Retinal pigment epithelial cell (primary cell): ENCODE results near the gene RGS7.

Experiments used
- DNase-seq: peaks from one replicate; pipeline ENCODE4 v3.0.0-alpha.2; 2010; ENCODE audit warnings: low read depth
- H3K4me3 ChIP-seq: 2 replicates; pipeline ENCODE4 v1.5.1; 2011; ENCODE audit warnings: mild to moderate bottlenecking, low read length, control low read depth, moderate library complexity
- CTCF ChIP-seq: conservative IDR thresholded peaks from 2 replicates; pipeline ENCODE4 v1.5.1; 2011; ENCODE audit warnings: low read depth, low read length, control low read depth, inconsistent platforms

Gene RGS7

GRCh38 chr1:241131636-241132194, 225.3 kb downstream of the RGS7 start:
- no peak for TF ChIP-seq CTCF
- no peak for DNase-seq
- H3K4me3 ChIP-seq = no peak overlapping the region

- TF ChIP-seq CTCF = no peak
Measured at GRCh38 chr1:241130881-241131280, 226.1 kb downstream of the RGS7 start.

GRCh38 chr1:241129207-241129960, 227.6 kb downstream of the RGS7 start:
- TF ChIP-seq CTCF = no peak
- no peak for DNase-seq
- no peak overlapping the region for H3K4me3 ChIP-seq

More at GRCh38 chr1:241130881-241131280, 226.1 kb downstream of the RGS7 start:
- no peak for DNase-seq
- no peak overlapping the region for H3K4me3 ChIP-seq

- no peak for DNase-seq
- no peak overlapping the region for H3K4me3 ChIP-seq
- no peak for TF ChIP-seq CTCF
Measured at GRCh38 chr1:241125286-241125685, 231.7 kb downstream of the RGS7 start.

GRCh38 chr1:241118049-241118448, 239.0 kb downstream of the RGS7 start:
- DNase-seq = no peak
- TF ChIP-seq CTCF = no peak
- no peak overlapping the region for H3K4me3 ChIP-seq

- H3K4me3 ChIP-seq = no peak overlapping the region
- no peak for DNase-seq
- TF ChIP-seq CTCF = no peak
Measured at GRCh38 chr1:241115784-241116183, 241.2 kb downstream of the RGS7 start.

GRCh38 chr1:241114699-241115233, 242.2 kb downstream of the RGS7 start:
- no peak overlapping the region for H3K4me3 ChIP-seq
- no peak for TF ChIP-seq CTCF
- DNase-seq = no peak
